Measurements from ENCODE around the gene ARFGEF3. TPM values are rescaled to one million over a fixed set of nuclear protein-coding genes. Genes with fewer than 3 reads are reported as not detected.

ARFGEF3 gene
- total RNA-seq, 1 experiment from 2014 or later, result 7.0 TPM

- Histone ChIP-seq H3K27me3 (ENCODE audit: control insufficient read depth, insufficient read depth, low read length) (no peaks in the 10 kb centered on the region), H3K36me3 (replicated peaks; ENCODE audit: control insufficient read depth, insufficient read depth, low read length) (no peaks in the 10 kb centered on the region; the same call in 1 of the 2 replicates), H3K4me3 (ENCODE audit: insufficient read depth, low read depth, low read length) (no peak overlapping the region)
- no peak for DNase-seq
Observed at GRCh38 chr6:138296786-138297185, 135.0 kb downstream of the ARFGEF3 start.

DNA sequence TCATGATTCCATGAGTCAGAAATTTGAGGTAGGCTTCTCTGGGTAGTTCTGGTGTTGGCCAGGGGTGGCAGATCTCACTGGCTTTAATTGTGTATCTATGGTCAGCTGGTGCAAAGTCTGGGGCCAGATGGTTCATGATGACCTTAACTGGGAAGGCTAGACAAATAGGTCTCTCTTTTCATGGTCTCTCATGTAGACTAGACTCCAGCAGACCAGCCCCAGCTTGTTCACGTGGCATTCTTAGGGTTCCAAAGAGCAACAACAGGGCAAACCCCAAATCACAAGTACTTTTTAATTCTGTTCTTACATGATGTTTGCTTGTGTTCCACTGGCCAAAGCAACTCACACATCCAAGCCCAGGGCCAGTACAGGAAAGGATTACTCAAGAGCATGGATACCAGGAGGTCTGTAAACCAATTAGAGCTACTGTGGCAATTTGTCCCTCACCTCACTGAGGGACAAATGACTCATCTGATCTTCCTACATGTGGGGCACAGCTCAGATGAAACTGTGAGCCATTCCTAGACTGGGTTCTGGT is 136.1 kb downstream of the ARFGEF3 start:
- Histone ChIP-seq H3K36me3 (replicated peaks; ENCODE audit: control insufficient read depth, insufficient read depth, low read length) (no peaks in the 10 kb centered on the region; the same call in 1 of the 2 replicates), H3K27me3 (ENCODE audit: control insufficient read depth, insufficient read depth, low read length) (no peaks in the 10 kb centered on the region), H3K4me3 (ENCODE audit: insufficient read depth, low read depth, low read length) (no peak overlapping the region)
- DNase-seq, result no peak

DNA sequence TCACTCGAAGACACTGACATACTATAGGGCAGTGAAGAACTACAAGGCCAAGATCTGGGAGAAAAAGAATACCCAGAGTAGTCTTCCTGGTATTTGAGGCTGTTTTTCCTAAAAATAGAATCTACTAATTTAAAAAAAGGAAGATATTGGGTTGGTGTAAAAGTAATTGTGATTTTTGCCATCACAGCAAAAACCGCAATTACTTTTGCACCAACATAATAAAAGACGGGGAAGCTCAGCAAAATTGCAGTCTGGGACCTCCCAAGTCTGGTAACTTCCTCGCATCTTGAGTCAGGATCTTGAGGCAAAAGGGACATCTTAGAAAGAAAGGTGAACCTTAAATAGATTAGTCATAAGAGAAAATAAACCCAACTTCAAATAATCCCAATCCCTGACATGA is 138.7 kb downstream of the ARFGEF3 start:
- Histone ChIP-seq H3K36me3 (replicated peaks; ENCODE audit: control insufficient read depth, insufficient read depth, low read length) (no peaks in the 10 kb centered on the region; the same call in 1 of the 2 replicates), H3K4me3 (ENCODE audit: insufficient read depth, low read depth, low read length) (no peak overlapping the region), H3K27me3 (ENCODE audit: control insufficient read depth, insufficient read depth, low read length) (no peaks in the 10 kb centered on the region)
- DNase-seq, result no peak

- no peaks in the 10 kb centered on the region; the same call in 1 of the 2 replicates for H3K36me3 ChIP-seq (replicated peaks; ENCODE audit: control insufficient read depth, insufficient read depth, low read length)
- H3K4me3 ChIP-seq (ENCODE audit: insufficient read depth, low read depth, low read length), result no peak overlapping the region
- H3K27me3 ChIP-seq (ENCODE audit: control insufficient read depth, insufficient read depth, low read length), result no peaks in the 10 kb centered on the region
- DNase-seq, result no peak
Observed at GRCh38 chr6:138302554-138302953, 140.8 kb downstream of the ARFGEF3 start.

DNA sequence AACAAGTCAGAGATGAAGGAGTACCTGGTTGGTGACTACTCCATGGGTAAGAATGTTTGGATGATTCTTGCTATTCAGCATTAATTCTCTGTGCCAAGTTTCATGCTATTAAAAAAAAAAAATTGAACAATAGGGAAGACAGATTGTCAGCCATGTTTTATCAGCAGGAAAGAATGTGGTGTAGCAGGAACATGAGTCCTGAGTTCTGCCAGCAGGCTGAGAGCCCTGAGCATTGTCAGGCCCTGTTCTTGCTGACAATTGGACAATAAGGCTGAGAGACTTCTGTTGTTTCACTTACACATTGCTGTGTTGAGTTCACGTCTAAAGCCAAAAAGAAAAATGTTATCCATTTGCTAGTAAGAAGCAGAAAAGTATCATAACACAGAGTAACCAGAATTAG is 145.6 kb downstream of the ARFGEF3 start:
- no peak for DNase-seq
- no peaks in the 10 kb centered on the region for H3K36me3 ChIP-seq (replicated peaks; ENCODE audit: control insufficient read depth, insufficient read depth, low read length)
- H3K27me3 ChIP-seq (ENCODE audit: control insufficient read depth, insufficient read depth, low read length), result no peaks in the 10 kb centered on the region
- H3K4me3 ChIP-seq (ENCODE audit: insufficient read depth, low read depth, low read length), result no peak overlapping the region

DNA sequence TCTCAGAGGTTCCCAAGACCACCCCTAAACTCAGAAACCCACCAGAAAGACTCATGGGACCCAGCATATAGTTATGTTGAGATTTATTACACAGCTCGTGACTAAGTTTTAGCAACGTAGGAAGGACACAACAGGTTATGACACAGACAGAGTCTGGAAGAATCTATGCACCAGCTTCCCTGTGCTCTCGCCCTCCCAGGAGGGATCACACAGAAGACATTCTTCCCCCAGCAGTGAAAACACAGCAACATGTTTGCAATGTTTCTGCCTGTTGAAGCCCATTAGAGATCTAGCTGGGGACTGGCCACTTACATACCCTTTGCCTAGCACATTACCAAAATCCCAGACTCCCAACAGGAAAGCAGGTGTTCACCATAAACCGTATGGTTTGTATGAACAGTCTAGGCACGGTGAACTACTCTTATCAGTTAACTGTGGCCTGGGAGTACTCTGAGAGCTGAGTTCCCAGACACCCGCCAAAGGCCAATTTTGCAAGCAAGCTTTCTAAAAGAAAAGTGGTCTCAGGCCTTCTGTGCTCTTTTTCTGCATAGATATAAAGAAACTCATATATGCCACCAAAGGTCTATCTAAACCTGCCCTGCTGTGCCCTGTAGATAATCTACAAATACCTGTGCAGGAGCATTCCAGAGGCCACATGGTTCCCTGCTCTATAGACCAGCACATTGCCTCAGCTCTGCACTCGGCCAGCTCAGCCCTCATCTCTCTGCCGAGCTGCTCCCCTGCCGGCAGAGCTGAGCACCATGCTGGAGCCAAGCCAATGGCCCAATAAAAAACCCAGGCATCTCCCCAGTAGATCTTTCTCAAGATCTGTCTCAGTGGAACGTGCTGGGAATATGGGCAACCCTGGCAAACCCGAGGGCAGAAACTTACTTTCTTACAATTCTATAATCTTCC is 146.3 kb downstream of the ARFGEF3 start:
- Histone ChIP-seq H3K27me3 (ENCODE audit: control insufficient read depth, insufficient read depth, low read length) (no peaks in the 10 kb centered on the region), H3K4me3 (ENCODE audit: insufficient read depth, low read depth, low read length) (no peak overlapping the region), H3K36me3 (replicated peaks; ENCODE audit: control insufficient read depth, insufficient read depth, low read length) (no peaks in the 10 kb centered on the region)
- no peak for DNase-seq

GRCh38 chr6:138308731-138309110 is 147.0 kb downstream of the ARFGEF3 start:
- no peak overlapping the region for H3K4me3 ChIP-seq (ENCODE audit: insufficient read depth, low read depth, low read length)
- no peak for DNase-seq
- H3K27me3 ChIP-seq (ENCODE audit: control insufficient read depth, insufficient read depth, low read length), result no peaks in the 10 kb centered on the region
- no peaks in the 10 kb centered on the region for H3K36me3 ChIP-seq (replicated peaks; ENCODE audit: control insufficient read depth, insufficient read depth, low read length)

DNA sequence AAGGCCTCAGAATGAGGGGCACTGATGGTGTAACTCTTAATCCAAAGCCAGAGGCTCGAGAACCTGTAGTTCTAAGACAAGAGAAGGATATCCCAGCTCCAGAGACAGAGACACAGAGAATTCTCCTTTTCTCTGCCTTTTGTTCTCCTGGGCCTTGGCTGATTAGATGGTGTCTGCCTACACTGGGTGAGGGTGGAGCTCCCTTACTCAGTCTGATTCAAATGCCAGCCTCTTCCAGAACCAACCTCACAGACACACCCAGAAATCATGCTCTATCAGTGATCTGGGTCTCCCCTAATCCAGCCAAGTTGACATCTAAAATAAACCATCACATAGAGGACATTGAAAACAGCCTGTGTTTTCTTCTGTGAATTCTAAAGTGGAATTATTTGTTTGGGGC is 148.0 kb downstream of the ARFGEF3 start:
- Histone ChIP-seq H3K27me3 (ENCODE audit: control insufficient read depth, insufficient read depth, low read length) (no peaks in the 10 kb centered on the region), H3K4me3 (ENCODE audit: insufficient read depth, low read depth, low read length) (no peak overlapping the region), H3K36me3 (replicated peaks; ENCODE audit: control insufficient read depth, insufficient read depth, low read length) (no peaks in the 10 kb centered on the region)
- no peak for DNase-seq

- no peak overlapping the region for H3K4me3 ChIP-seq (ENCODE audit: insufficient read depth, low read depth, low read length)
- H3K27me3 ChIP-seq (ENCODE audit: control insufficient read depth, insufficient read depth, low read length), result no peaks in the 10 kb centered on the region
- no peak for DNase-seq
- no peaks in the 10 kb centered on the region for H3K36me3 ChIP-seq (replicated peaks; ENCODE audit: control insufficient read depth, insufficient read depth, low read length)
Observed at GRCh38 chr6:138310294-138310693, 148.6 kb downstream of the ARFGEF3 start.

- no peak for DNase-seq
- Histone ChIP-seq H3K36me3 (replicated peaks; ENCODE audit: control insufficient read depth, insufficient read depth, low read length) (no peaks in the 10 kb centered on the region), H3K27me3 (ENCODE audit: control insufficient read depth, insufficient read depth, low read length) (no peaks in the 10 kb centered on the region), H3K4me3 (ENCODE audit: insufficient read depth, low read depth, low read length) (no peak overlapping the region)
Observed at GRCh38 chr6:138310821-138311220, 149.1 kb downstream of the ARFGEF3 start.

- DNase-seq, result no peak
- H3K36me3 ChIP-seq (replicated peaks; ENCODE audit: control insufficient read depth, insufficient read depth, low read length), result no peaks in the 10 kb centered on the region
Observed at GRCh38 chr6:138311268-138311667, 149.5 kb downstream of the ARFGEF3 start.

DNA sequence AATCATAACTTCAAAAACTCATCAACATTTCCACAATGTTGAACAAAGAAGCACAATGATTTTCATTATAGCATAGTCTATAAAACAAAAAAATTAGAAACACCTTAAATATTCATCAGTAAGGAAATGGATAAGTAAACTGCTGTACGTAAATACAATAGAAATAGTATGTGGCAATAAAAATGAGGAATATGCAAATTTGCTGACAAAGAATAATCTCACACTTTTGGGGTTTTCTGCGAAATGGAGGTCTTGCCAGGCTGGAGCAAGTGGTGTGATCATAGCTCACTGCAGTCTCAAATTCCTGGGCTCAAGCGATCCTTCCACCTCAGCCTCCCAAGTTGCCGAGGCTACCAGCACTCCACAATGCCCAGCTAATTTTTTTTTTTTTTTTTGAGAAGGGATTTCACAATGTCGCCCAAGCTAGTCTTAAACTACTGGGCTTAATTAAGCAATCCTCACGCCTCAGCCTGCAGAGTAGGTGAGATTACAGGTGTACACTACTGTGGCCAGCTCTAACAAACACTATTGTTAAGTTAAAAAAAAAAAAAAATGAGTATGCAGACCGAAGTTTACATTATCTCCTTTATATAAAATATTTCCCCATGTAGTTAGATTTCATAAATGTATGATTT is 157.1 kb downstream of the ARFGEF3 start:
- DNase-seq, result no peak
- H3K36me3 ChIP-seq (replicated peaks; ENCODE audit: control insufficient read depth, insufficient read depth, low read length), result no peaks in the 10 kb centered on the region
- no peak overlapping the region for H3K4me3 ChIP-seq (ENCODE audit: insufficient read depth, low read depth, low read length)
- H3K27me3 ChIP-seq (ENCODE audit: control insufficient read depth, insufficient read depth, low read length), result no peaks in the 10 kb centered on the region

More at GRCh38 chr6:138311268-138311667, 149.5 kb downstream of the ARFGEF3 start:
- H3K27me3 ChIP-seq (ENCODE audit: control insufficient read depth, insufficient read depth, low read length), result no peaks in the 10 kb centered on the region
- no peak overlapping the region for H3K4me3 ChIP-seq (ENCODE audit: insufficient read depth, low read depth, low read length)

- DNase-seq, result no peak
- Histone ChIP-seq H3K27me3 (ENCODE audit: control insufficient read depth, insufficient read depth, low read length) (no peaks in the 10 kb centered on the region), H3K36me3 (replicated peaks; ENCODE audit: control insufficient read depth, insufficient read depth, low read length) (no peaks in the 10 kb centered on the region)
Observed at GRCh38 chr6:138321934-138322333, 160.2 kb downstream of the ARFGEF3 start.

GRCh38 chr6:138323821-138324220 is 162.1 kb downstream of the ARFGEF3 start:
- Histone ChIP-seq H3K36me3 (replicated peaks; ENCODE audit: control insufficient read depth, insufficient read depth, low read length) (no peaks in the 10 kb centered on the region; the same call in 1 of the 2 replicates), H3K27me3 (ENCODE audit: control insufficient read depth, insufficient read depth, low read length) (no peaks in the 10 kb centered on the region), H3K4me3 (ENCODE audit: insufficient read depth, low read depth, low read length) (no peak overlapping the region)
- DNase-seq, result no peak

More at GRCh38 chr6:138321934-138322333, 160.2 kb downstream of the ARFGEF3 start:
- no peak overlapping the region for H3K4me3 ChIP-seq (ENCODE audit: insufficient read depth, low read depth, low read length)

DNA sequence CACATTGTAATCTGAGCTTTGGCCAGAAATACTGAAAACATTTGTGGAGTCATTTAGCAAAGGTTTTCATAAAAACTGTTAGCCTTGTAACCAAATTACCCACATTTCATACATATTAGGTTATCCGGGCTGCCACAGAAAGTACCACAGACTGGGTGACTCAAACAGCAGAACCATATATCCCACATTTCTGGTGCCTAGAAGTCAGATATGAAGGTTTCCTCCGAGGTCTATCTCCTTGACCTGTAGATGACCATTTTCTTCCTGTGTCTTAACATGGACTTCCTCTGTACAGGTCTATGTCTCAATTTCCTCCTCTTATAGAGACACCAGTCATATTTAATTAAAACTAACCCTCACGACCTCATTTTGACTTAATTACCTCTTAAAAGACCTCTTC is 166.5 kb downstream of the ARFGEF3 start:
- no peaks in the 10 kb centered on the region for H3K27me3 ChIP-seq (ENCODE audit: control insufficient read depth, insufficient read depth, low read length)
- no peak for DNase-seq
- H3K36me3 ChIP-seq (replicated peaks; ENCODE audit: control insufficient read depth, insufficient read depth, low read length), result no peaks in the 10 kb centered on the region; the same call in 1 of the 2 replicates
- no peak overlapping the region for H3K4me3 ChIP-seq (ENCODE audit: insufficient read depth, low read depth, low read length)
